Stimulated activated CD4-positive, alpha-beta T cell treated with anti-CD3 and anti-CD28 coated beads, Interleukin-2, amount 100 ng/mL, for 24 hours (primary cell): ENCODE data around the gene PRDM1.
A peak's percentile ranks its signal among the peaks of the same experiment; 100 is the strongest.

Experiments
- DNase-seq, 2 donors: peaks; one replicate each; pipeline ENCODE4 v3.0.0-alpha.2; 2020

The PRDM1 gene

DNA sequence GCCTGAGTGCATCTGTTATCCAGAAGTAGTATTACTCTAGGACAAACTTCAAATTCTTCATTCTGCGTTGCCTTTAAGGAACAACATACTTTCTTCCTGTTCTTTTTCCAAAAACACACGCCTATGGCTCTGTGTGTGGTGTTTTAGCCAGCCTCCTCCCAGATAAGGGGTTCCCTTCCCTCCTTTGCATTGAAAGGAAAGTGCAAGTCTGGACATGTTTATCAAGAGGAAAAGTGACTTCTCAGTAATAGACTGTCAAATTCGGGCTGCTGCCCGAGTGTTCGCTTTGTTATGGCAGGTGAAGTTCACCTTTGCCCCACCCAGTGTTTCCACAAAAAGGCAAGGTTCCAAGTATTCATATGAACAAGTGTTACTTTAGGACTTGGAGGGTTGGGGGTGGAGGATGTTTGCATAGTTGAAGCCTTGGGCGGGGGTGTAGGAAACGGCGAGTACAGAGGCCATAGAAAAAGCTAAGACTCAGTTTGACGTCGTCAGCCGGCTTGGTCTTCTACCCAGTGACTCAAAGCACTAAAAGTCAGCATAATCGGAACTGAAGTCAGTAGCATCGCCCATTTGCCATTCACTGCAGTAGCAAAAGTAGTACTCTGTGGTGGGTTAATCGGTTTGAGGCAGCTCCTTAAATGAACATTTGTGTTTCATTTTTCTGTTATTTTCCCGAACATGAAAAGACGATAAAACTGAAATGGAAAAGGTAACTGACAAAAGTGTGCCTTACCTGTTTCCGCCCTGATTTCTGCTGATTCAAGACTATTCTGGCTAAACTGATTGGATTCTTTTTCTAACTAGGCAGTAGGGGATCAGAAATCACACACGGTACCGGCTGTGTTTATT lies 12.5 kb downstream of the PRDM1 start:
- peak; percentile 79 to 83 for DNase-seq

DNA sequence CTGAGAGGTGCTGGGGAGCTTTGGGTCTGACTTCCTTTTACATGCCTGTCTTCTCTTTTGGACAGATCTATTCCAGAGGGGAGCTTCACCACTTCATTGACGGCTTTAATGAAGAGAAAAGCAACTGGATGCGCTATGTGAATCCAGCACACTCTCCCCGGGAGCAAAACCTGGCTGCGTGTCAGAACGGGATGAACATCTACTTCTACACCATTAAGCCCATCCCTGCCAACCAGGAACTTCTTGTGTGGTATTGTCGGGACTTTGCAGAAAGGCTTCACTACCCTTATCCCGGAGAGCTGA lies 13.1 kb downstream of the PRDM1 start:
- no peak for DNase-seq

DNA sequence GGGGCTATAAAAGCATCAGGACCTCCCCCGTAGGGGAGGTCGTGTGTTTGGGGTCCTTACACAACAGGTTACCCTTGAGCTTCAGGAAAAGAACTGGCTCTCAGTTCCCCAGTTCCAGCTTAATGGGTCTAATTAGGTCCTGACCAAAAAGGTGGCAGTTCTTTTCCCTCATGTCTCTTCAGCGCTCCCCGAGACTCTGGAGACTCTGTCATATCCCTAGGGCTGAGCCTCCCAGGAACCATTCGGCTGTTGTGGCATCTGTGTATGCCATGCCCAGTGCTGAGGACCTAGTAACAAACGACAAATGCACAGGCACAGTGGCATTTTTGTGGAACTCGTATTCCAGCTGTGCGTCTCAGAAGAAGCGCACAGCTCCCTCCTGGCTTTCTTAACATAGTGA lies 14.6 kb downstream of the PRDM1 start:
- no peak for DNase-seq

DNA sequence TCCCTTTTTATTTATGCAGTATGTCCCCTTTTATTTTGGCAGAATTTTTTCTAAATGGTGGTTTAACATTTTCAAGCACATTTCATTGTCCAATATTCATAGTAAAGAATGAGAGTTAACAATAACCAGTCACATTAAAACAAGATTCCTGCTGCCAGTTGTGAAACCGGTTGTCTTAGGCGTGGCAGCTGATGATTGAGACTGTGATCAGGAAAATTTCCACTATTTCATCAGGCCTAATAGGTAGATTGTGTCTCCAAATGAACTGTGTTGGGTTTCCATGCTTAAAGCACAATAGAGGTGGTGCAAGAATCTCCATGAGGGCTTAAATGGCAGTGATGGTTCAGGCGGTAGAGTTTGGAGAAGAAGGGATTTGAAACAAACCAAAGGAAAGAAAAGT lies 15.3 kb downstream of the PRDM1 start:
- no peak for DNase-seq

DNA sequence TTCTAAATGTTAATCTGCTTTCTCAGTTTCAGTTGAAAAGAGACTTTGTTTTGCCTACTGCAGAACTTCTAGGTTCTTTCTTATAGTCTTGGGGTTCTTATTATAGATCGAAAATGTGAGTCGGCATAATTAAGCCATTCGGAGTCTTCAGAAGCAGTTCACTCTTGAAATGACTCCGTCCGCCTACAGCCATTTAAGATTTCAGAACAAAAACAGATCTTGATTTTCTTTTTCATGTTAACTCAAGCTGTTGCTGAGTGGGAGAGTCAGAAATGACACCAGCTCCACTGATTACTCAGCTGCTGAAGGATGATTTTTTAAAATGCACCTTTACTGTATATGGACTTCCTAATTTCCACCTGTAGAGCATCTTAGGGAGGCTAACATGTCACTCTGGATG lies 15.9 kb downstream of the PRDM1 start:
- DNase-seq, result peak; percentile 54 to 70

DNA sequence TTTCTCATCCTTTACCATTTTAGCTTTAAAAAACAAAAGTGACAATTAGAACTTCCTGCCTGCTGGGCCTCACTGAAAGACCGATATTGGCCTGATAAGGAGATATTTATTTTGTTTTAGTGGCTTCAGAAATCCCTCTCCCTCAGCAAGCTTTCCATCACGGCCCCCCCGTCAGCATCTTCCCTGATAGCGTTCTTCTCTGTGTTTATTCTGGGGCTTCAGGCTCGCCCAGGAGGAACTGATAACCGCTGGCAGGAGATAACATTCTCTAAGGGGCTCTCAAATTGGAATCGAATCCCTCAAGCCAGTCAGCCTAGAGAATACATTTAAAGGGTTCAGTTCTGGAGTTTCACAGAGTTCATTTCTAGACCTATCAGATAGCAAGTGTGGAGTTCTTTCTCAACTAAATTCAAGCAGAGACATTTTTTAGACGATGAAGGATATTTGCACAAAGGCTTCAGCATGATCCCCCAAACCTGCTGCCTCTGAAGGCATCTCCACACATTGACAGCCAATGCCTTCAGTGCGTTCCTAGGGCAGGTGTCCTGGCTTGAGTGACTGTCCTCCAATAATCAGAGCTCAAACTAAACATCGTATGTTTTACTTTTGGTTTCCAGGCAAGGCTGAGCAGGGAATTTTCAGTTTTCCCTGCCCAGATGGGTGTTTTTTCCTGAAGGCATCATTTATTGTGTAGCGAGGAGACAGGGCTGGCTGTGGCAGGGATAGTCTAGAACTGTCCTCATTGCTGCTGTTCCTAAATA lies 17.0 kb downstream of the PRDM1 start:
- DNase-seq, result no peak

DNA sequence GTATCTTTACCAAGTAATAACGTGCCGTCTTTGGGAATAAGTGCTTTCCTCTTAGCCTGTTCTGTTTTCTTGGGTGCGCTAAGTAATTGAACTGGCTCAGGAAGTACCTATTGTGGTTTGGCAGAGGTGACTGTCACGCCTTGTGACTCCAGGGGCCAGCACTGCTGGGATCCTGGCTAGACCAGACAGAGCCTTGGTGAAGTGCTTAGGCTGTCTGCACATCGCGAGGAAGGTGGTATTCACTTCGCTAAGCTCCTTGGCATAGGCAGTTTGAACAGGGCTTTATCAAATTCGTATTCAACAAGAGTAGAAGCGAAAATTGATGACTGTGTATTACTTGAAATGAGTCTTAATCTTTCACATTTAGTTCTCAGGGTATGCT lies 17.6 kb downstream of the PRDM1 start:
- DNase-seq, result peak; percentile 34 to 47

DNA sequence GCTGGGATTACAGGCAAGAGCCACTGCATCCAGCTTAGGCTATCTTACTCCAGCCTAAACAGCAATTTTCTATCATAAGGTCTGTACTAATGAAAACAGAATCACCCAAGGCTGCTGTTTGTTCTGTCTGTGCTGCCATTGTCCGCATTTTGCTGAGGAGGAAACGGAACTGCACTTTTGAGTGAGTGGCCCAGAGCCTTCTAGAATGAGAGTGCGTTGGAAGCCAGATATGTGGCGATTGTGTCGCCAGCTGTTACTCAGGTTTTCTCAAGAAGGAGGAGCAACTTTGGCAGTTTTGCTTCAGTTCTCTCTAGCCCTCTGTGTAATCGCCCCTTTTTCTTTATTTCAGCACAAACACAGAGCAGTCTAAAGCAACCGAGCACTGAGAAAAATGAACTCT lies 18.3 kb downstream of the PRDM1 start:
- DNase-seq, result no peak

DNA sequence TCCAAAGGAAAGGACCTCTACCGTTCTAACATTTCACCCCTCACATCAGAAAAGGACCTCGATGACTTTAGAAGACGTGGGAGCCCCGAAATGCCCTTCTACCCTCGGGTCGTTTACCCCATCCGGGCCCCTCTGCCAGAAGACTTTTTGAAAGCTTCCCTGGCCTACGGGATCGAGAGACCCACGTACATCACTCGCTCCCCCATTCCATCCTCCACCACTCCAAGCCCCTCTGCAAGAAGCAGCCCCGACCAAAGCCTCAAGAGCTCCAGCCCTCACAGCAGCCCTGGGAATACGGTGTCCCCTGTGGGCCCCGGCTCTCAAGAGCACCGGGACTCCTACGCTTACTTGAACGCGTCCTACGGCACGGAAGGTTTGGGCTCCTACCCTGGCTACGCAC lies 18.8 kb downstream of the PRDM1 start:
- no peak for DNase-seq

DNA sequence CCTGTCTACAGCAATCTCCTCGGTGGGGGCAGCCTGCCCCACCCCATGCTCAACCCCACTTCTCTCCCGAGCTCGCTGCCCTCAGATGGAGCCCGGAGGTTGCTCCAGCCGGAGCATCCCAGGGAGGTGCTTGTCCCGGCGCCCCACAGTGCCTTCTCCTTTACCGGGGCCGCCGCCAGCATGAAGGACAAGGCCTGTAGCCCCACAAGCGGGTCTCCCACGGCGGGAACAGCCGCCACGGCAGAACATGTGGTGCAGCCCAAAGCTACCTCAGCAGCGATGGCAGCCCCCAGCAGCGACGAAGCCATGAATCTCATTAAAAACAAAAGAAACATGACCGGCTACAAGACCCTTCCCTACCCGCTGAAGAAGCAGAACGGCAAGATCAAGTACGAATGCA lies 19.4 kb downstream of the PRDM1 start:
- DNase-seq, result no peak

DNA sequence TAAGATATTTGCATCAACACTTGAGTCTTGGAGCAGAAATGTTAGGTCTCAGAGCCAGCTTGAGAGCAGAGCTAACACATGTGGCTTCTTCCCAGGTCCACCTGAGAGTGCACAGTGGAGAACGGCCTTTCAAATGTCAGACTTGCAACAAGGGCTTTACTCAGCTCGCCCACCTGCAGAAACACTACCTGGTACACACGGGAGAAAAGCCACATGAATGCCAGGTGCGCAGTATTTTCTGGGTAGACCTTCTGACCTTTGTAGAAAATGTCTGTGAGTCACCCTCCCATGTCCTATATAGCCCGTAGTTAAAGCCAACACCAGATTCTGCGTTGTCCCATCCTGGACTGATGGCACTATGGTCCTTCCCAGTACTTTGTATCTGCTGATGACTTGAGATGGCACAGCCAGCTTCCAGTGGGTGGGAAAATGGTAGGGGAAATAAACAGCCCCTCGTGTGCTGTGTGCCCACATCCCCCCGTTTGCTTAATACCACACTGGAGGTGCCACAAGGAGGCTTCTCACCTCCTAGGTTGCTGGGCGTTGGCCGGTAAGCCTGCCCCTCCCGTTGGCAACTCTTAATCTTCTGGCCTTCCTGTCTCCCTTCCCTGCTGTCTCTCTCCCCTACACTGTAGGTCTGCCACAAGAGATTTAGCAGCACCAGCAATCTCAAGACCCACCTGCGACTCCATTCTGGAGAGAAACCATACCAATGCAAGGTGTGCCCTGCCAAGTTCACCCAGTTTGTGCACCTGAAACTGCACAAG lies 20.3 kb downstream of the PRDM1 start:
- DNase-seq, result no peak

DNA sequence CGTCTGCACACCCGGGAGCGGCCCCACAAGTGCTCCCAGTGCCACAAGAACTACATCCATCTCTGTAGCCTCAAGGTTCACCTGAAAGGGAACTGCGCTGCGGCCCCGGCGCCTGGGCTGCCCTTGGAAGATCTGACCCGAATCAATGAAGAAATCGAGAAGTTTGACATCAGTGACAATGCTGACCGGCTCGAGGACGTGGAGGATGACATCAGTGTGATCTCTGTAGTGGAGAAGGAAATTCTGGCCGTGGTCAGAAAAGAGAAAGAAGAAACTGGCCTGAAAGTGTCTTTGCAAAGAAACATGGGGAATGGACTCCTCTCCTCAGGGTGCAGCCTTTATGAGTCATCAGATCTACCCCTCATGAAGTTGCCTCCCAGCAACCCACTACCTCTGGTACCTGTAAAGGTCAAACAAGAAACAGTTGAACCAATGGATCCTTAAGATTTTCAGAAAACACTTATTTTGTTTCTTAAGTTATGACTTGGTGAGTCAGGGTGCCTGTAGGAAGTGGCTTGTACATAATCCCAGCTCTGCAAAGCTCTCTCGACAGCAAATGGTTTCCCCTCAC lies 21.0 kb downstream of the PRDM1 start:
- DNase-seq, result no peak

DNA sequence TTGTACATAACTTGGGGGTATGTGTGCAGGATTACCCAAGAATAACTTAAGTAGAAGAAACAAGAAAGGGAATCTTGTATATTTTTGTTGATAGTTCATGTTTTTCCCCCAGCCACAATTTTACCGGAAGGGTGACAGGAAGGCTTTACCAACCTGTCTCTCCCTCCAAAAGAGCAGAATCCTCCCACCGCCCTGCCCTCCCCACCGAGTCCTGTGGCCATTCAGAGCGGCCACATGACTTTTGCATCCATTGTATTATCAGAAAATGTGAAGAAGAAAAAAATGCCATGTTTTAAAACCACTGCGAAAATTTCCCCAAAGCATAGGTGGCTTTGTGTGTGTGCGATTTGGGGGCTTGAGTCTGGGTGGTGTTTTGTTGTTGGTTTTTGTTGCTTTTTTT lies 22.0 kb downstream of the PRDM1 start:
- no peak for DNase-seq

DNA sequence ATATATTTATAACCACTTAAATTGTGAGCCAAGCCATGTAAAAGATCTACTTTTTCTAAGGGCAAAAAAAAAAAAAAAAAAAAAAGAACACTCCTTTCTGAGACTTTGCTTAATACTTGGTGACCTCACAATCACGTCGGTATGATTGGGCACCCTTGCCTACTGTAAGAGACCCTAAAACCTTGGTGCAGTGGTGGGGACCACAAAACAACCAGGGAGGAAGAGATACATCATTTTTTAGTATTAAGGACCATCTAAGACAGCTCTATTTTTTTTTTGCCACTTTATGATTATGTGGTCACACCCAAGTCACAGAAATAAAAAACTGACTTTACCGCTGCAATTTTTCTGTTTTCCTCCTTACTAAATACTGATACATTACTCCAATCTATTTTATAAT lies 22.9 kb downstream of the PRDM1 start:
- no peak for DNase-seq

DNA sequence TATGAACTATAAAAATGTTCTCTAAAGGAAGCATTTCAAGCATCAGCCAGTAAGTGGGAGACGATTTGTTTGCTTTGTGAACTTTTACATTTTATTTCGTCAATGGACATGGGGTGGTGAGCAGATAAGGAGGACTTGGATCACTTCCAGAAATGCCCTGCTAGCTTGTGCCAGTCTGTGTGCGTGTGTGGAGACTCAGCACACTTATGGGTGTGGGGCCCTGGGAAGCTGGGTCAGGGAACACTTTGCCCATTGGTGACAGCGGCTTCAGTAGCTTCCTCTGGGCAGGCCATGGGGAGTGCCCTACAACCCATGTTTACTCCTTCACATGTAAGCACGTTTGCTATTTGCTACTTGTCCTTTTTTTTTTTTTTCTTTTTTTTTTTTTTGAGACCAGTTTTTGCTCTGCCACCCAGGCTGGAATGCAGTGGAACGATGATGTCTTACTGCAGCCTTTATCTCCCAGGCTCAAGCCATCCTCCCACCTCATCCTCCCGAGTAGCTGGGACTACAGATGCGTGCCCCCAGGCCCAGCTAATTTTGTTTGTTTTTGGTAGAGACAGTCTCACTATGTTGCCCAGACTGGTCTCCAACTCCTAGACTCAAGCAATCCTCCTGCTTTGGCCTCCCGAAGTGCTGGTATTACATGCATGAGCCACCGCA lies 24.2 kb downstream of the PRDM1 start:
- no peak for DNase-seq

DNA sequence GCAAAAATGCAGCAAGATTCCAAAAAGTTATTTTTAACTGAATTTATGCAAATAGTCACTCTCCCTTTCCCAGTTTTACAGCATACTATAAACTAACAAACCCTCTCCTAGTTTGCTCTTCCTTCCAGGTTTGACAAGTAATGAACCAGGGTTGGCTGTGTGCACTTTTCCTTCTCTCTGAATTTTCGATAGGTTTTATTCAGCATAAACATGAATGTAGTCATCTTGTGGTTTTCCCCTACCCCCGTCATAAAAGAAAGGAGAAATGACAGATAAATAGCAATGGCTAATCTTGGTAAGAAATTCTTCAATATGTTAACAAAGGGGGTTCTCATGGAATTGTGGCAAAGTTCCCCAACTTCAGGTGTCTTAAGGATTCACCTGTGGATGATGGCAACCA lies 26.3 kb downstream of the PRDM1 start:
- DNase-seq, result no peak

DNA sequence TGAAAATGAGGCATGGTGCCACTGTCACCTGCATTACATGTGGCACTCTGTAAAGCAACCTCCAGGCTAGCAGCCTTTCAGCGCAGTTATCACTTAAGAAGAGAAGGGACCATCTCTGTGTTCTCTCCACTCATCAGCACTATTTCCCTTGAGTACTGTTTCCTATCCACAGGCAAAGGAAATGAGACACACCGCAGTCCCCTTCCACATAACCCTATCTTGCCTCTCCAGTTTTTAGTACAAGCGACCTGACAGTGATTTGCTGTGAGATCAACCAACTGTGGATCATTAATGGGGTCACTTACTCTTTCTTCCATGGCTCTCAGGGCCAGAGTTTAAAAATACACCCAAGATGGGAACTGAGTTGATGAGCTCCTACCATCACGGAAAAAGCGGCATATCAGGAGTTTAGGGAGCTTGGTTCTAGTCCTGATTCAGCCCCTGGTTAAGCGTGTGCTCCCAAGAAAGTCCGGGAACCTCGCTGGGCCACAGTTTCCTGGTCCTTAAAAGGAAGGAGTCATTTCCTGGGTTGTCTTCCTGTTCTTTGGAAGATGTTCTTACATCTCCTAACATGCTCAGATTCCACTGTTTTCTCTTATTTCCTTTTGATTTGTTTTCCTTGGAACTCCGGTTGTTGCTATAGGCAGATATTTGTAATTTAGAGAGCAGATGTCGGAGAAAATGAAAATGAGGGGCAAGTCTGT lies 27.3 kb downstream of the PRDM1 start:
- DNase-seq, result no peak

DNA sequence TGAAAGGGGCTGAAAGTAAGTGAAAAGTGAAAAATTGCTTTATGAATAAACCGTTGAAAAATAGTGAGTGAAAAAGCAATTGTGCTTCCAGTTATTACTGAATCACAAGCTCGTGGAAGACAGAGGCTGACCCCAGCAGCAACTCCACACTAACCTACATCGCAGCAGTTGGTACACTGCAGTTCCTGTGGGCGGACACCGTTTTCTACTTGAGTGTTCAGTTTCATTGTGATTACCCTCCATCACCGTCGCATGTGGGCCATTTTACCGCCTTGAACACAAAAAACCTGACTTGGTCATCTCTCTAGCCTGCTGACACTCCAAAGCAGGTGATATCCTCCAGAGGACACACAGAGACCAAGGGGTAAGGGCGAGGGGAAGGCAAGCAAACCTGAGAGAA lies 28.4 kb downstream of the PRDM1 start:
- peak; percentile 75 to 76 for DNase-seq

DNA sequence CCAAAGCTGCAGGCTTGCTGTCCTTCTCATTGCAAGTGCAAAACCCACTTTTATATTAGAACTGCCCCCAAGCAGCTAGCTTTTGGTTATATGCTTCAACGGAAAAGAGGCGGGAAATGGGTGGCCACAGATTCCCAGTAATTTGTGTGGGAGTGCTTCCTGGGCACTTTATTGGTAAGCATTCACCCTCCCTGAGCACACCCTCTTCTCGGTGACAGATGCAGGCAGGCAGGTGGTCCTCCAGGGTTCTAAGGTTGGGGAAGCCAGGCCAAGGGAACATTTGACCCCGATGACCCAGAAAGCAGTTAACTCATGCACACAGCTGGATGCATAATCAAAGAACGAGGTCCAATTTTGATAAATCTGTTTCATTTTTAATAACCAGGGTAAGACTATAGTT lies 29.1 kb downstream of the PRDM1 start:
- no peak for DNase-seq

DNA sequence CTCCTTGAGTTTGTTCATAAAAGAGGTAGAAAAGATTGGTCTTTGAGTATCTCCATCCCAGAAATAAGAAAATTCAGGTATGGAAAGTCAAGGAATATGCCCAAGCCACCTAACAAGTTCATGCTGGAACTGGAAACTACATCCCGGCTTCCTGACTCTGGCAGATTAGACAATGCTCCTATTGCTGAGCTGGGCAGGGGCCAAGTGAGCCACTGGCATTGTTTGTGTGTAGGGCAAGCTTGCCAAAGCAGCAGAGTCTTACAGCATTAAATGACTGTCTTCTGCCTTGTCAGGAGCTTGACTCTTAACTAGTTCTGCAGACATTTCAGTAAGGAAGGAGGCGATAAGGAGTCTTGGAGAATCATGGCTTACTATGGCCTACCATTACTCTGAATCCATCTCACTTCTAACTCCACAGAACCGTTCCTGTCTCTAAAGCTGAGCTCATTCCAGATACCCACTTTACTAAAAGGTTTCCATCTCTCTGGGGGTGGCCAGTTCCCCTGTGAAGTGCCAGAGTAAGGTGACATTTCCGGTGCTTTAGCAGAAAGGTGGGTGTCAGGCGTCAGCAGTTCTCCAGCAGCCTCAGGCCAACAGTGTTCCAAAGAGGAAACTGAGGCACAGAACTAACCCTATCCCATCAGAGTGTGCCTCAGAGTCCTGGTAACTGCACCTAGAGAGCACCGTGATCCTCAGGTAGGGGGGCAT lies 30.1 kb downstream of the PRDM1 start:
- DNase-seq, result no peak

DNA sequence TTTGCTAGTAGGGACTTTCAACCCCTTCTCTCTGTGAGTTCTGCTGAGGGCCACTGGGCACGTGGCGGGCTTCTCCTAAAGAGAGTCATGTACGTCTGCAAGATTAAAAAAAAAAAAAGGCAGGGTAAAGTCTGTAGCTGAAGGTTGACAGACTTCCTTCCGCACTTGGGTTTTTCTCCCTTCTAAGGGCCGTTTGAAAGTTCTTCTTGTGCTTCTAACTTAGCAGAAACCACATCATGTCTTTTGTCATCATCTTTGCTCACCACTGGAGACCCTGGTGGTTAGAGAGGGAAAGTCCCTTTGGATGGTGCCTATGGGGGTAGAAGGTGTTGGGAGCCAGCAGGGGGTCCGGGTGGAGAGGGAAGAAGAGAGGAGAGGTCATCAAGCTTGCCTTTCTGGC lies 31.4 kb downstream of the PRDM1 start:
- peak in 1 of 2 donors; percentile 46 for DNase-seq
